Measurements from ENCODE around the gene CCDC24. TPM values are rescaled to one million over a fixed set of nuclear protein-coding genes. Genes with fewer than 3 reads are reported as not detected.

CCDC24 gene
- total and polyA plus RNA-seq, 9 of the 15 experiments (the other 6 are each of a cell fraction or from before 2014, with no cell fraction given): 0.31 to 4.5 (median 1.5) TPM

DNA sequence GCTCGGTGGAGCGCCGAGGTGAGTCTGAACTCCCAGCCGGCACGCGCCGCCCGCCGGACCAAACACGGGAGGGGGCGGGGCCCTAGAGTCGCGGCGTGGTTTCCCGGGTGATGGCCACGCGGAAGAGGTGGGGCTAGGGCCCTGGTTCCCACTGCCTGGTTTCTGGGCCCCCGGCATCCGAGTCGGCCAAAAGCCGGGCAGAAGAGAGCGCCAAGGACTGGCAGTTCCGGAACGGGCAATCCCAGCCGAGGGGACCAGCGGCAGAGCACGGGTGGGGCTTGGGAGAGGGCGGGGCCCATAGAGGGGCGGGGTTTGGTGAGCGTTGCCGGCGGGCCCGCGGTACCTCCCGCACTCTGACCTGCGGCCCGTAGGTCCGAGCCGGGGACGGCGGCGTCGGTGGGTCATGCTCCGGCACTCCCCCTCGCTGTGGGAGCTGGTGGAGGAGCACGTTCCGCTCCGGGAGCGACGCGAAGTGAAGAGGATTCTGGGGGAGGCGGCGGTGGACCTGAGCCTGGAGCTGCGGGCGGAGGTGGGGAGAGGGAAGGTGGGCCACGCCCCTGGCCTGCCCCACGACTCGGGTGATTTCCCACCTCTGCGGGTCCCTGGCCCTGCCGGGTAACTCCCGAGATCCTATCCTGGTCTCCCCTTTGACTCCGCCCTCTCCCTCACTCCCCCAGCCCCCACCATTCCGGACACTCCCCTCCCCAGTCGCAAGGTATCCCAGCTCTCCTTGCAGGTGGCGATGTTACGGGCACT, at the start of gene CCDC24 (continued):
- TF ChIP-seq, protein P1, sequence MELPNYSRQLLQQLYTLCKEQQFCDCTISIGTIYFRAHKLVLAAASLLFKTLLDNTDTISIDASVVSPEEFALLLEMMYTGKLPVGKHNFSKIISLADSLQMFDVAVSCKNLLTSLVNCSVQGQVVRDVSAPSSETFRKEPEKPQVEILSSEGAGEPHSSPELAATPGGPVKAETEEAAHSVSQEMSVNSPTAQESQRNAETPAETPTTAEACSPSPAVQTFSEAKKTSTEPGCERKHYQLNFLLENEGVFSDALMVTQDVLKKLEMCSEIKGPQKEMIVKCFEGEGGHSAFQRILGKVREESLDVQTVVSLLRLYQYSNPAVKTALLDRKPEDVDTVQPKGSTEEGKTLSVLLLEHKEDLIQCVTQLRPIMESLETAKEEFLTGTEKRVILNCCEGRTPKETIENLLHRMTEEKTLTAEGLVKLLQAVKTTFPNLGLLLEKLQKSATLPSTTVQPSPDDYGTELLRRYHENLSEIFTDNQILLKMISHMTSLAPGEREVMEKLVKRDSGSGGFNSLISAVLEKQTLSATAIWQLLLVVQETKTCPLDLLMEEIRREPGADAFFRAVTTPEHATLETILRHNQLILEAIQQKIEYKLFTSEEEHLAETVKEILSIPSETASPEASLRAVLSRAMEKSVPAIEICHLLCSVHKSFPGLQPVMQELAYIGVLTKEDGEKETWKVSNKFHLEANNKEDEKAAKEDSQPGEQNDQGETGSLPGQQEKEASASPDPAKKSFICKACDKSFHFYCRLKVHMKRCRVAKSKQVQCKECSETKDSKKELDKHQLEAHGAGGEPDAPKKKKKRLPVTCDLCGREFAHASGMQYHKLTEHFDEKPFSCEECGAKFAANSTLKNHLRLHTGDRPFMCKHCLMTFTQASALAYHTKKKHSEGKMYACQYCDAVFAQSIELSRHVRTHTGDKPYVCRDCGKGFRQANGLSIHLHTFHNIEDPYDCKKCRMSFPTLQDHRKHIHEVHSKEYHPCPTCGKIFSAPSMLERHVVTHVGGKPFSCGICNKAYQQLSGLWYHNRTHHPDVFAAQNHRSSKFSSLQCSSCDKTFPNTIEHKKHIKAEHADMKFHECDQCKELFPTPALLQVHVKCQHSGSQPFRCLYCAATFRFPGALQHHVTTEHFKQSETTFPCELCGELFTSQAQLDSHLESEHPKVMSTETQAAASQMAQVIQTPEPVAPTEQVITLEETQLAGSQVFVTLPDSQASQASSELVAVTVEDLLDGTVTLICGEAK (IDR thresholded peaks at IDR 0.05): peak; percentile 67; the same call in 1 of the 2 replicates
- TF ChIP-seq, protein P1 (CRISPR knock-in tag; IDR thresholded peaks at IDR 0.05): no peak
- TF ChIP-seq CBX5 (IDR thresholded peaks at IDR 0.05; ENCODE audit: borderline replicate concordance, low read depth) (no peak), CHD2 (IDR thresholded peaks at IDR 0.05; ENCODE audit: low read depth, low read length) (peak; percentile 7; the same call in 1 of the 2 replicates)
- TF ChIP-seq, protein P2, sequence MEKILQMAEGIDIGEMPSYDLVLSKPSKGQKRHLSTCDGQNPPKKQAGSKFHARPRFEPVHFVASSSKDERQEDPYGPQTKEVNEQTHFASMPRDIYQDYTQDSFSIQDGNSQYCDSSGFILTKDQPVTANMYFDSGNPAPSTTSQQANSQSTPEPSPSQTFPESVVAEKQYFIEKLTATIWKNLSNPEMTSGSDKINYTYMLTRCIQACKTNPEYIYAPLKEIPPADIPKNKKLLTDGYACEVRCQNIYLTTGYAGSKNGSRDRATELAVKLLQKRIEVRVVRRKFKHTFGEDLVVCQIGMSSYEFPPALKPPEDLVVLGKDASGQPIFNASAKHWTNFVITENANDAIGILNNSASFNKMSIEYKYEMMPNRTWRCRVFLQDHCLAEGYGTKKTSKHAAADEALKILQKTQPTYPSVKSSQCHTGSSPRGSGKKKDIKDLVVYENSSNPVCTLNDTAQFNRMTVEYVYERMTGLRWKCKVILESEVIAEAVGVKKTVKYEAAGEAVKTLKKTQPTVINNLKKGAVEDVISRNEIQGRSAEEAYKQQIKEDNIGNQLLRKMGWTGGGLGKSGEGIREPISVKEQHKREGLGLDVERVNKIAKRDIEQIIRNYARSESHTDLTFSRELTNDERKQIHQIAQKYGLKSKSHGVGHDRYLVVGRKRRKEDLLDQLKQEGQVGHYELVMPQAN (IDR thresholded peaks at IDR 0.05; ENCODE audit: borderline replicate concordance): peak; percentile 96; the same call in 1 of the 2 replicates
- TF ChIP-seq, protein P3, sequence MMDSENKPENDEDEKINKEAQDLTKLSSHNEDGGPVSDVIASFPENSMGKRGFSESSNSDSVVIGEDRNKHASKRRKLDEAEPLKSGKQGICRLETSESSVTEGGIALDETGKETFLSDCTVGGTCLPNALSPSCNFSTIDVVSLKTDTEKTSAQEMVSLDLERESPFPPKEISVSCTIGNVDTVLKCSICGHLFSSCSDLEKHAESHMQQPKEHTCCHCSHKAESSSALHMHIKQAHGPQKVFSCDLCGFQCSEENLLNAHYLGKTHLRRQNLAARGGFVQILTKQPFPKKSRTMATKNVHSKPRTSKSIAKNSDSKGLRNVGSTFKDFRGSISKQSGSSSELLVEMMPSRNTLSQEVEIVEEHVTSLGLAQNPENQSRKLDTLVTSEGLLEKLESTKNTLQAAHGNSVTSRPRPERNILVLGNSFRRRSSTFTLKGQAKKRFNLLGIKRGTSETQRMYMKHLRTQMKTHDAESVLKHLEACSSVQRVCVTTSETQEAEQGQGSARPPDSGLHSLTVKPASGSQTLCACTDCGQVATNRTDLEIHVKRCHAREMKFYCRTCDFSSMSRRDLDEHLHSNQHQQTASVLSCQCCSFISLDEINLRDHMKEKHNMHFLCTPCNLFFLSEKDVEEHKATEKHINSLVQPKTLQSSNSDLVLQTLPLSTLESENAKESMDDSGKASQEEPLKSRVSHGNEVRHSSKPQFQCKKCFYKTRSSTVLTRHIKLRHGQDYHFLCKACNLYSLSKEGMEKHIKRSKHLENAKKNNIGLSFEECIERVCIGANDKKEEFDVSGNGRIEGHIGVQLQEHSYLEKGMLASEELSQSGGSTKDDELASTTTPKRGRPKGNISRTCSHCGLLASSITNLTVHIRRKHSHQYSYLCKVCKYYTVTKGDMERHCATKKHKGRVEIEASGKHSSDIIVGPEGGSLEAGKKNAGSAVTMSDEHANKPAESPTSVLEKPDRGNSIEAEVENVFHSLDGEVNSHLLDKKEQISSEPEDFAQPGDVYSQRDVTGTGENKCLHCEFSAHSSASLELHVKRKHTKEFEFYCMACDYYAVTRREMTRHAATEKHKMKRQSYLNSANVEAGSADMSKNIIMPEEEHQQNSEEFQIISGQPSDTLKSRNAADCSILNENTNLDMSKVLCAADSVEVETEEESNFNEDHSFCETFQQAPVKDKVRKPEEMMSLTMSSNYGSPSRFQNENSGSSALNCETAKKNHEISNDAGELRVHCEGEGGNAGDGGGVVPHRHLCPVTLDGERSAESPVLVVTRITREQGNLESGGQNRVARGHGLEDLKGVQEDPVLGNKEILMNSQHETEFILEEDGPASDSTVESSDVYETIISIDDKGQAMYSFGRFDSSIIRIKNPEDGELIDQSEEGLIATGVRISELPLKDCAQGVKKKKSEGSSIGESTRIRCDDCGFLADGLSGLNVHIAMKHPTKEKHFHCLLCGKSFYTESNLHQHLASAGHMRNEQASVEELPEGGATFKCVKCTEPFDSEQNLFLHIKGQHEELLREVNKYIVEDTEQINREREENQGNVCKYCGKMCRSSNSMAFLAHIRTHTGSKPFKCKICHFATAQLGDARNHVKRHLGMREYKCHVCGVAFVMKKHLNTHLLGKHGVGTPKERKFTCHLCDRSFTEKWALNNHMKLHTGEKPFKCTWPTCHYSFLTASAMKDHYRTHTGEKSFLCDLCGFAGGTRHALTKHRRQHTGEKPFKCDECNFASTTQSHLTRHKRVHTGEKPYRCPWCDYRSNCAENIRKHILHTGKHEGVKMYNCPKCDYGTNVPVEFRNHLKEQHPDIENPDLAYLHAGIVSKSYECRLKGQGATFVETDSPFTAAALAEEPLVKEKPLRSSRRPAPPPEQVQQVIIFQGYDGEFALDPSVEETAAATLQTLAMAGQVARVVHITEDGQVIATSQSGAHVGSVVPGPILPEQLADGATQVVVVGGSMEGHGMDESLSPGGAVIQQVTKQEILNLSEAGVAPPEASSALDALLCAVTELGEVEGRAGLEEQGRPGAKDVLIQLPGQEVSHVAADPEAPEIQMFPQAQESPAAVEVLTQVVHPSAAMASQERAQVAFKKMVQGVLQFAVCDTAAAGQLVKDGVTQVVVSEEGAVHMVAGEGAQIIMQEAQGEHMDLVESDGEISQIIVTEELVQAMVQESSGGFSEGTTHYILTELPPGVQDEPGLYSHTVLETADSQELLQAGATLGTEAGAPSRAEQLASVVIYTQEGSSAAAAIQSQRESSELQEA (IDR thresholded peaks at IDR 0.05; ENCODE audit: low read depth): peak; percentile 86
